MCF 10A (cell line): ENCODE data around the gene TUBA3C. TPM values are rescaled to one million over a fixed set of nuclear protein-coding genes. Genes with fewer than 3 reads are reported as not detected.

ENCODE experiments used
- BruUV-seq: library from RNA; stranded (reverse); fragments of 400-500 nt; replicated peaks from 2 replicates; lab custom pipeline; 2021; lab: Mats Ljungman, UMichigan
- CTCF ChIA-PET: fragments of 300-600 bp; sonication (Branson Sonifier 250); formaldehyde crosslinking; extraction: SDS; loops from one replicate; lab custom pipeline; 2021; ENCODE audit warnings: antibody characterized with exemption, inconsistent platforms; lab: Yijun Ruan, JAX
- POLR2A ChIA-PET: fragments of 300-600, 350-650 bp; sonication (Branson Sonifier 250); formaldehyde crosslinking; extraction: SDS; loops from one replicate; lab custom pipeline; 2020; ENCODE audit warnings: antibody characterized with exemption, inconsistent platforms; lab: Yijun Ruan, JAX
- DNase-seq: peaks from one replicate; pipeline ENCODE4 v3.0.0-alpha.2; 2018; ENCODE audit not compliant: unreplicated experiment
- H3K27ac Mint-ChIP-seq: one replicate; pipeline ENCODE4 v1.8.0; 2022; ENCODE audit warnings: mild to moderate bottlenecking, low read depth, mixed read lengths; ENCODE audit not compliant: unreplicated experiment
- H3K27me3 Mint-ChIP-seq: one replicate; pipeline ENCODE4 v1.8.0; 2022; ENCODE audit warnings: mixed read lengths; ENCODE audit not compliant: insufficient read depth, unreplicated experiment
- H3K36me3 Mint-ChIP-seq: one replicate; pipeline ENCODE4 v1.8.0; 2022; ENCODE audit warnings: mild to moderate bottlenecking, moderate library complexity, mixed read lengths; ENCODE audit not compliant: insufficient read depth, unreplicated experiment
- H3K4me1 Mint-ChIP-seq: one replicate; pipeline ENCODE4 v1.8.0; 2022; ENCODE audit warnings: mixed read lengths; ENCODE audit not compliant: insufficient read depth, unreplicated experiment
- H3K4me3 Mint-ChIP-seq: one replicate; pipeline ENCODE4 v1.8.0; 2022; ENCODE audit warnings: mild to moderate bottlenecking, moderate library complexity, mixed read lengths; ENCODE audit not compliant: unreplicated experiment
- H3K9me3 Mint-ChIP-seq: one replicate; pipeline ENCODE4 v1.8.0; 2022; ENCODE audit warnings: mixed read lengths; ENCODE audit not compliant: unreplicated experiment
- CTCF ChIP-seq: fragments of 200-600 bp; IDR thresholded peaks from one replicate; pipeline ENCODE4 v1.8.0; 2022; ENCODE audit warnings: antibody characterized with exemption, mild to moderate bottlenecking; ENCODE audit not compliant: unreplicated experiment
- intact Hi-C: fragments of 100-400 bp; cut with micrococcal nuclease; formaldehyde crosslinking; loops from 2 replicates; pipeline ENCODE4 v1.14.1; 2022
- total RNA-seq: library from RNA; stranded (reverse); gene quantifications from 2 replicates; pipeline ENCODE4 v1.2.3, GENCODE V29; 2022

TUBA3C gene
- total RNA-seq, 1 experiment from 2014 or later, result not detected

- Mint-ChIP-seq H3K4me3 (no peak overlapping the region), H3K27ac (no peak overlapping the region), H3K36me3 (no peaks in the 10 kb centered on the region), H3K9me3 (no peaks in the 10 kb centered on the region), H3K27me3 (no peaks in the 10 kb centered on the region), H3K4me1 (no peaks in the 10 kb centered on the region)
- no peak for TF ChIP-seq CTCF
- no peak for DNase-seq
- BruUV-seq, result no TSS peak
- ChIA-PET CTCF (no interaction called here), POLR2A (no interaction called here)
- intact Hi-C loops, result no loop called here
These were observed 11.6 kb downstream of the TUBA3C start for GRCh38 chr13:19169991-19170390.

- no peak overlapping the region for H3K4me3 Mint-ChIP-seq
- DNase-seq, result no peak
- intact Hi-C loops, result no loop called here
- H3K27me3 Mint-ChIP-seq, result no peaks in the 10 kb centered on the region
- BruUV-seq, result no TSS peak
- no peaks in the 10 kb centered on the region for H3K4me1 Mint-ChIP-seq
- TF ChIP-seq CTCF, result no peak
- H3K27ac Mint-ChIP-seq, result no peak overlapping the region
- POLR2A ChIA-PET, result no interaction called here
- H3K36me3 Mint-ChIP-seq, result no peaks in the 10 kb centered on the region
- CTCF ChIA-PET, result no interaction called here
- no peaks in the 10 kb centered on the region for H3K9me3 Mint-ChIP-seq
These were observed 12.1 kb downstream of the TUBA3C start for GRCh38 chr13:19169496-19169895.

- Mint-ChIP-seq H3K4me1 (no peaks in the 10 kb centered on the region), H3K9me3 (peaks cover 7% of the 10 kb centered on the region), H3K4me3 (no peak overlapping the region), H3K36me3 (no peaks in the 10 kb centered on the region), H3K27ac (no peak overlapping the region), H3K27me3 (no peaks in the 10 kb centered on the region)
- DNase-seq, result no peak
- TF ChIP-seq CTCF, result no peak
- intact Hi-C loops, result no loop called here
- BruUV-seq, result no TSS peak
- CTCF ChIA-PET, result no interaction called here
- POLR2A ChIA-PET, result no interaction called here
These were observed 20.3 kb downstream of the TUBA3C start for GRCh38 chr13:19161308-19161707.

- CTCF ChIA-PET, result no interaction called here
- POLR2A ChIA-PET, result no interaction called here
- DNase-seq, result no peak
- TF ChIP-seq CTCF, result no peak
- no peaks in the 10 kb centered on the region for H3K27me3 Mint-ChIP-seq
- H3K27ac Mint-ChIP-seq, result no peak overlapping the region
- peaks cover 7% of the 10 kb centered on the region for H3K9me3 Mint-ChIP-seq
- no peaks in the 10 kb centered on the region for H3K4me1 Mint-ChIP-seq
- H3K4me3 Mint-ChIP-seq, result no peak overlapping the region
- intact Hi-C loops, result no loop called here
- BruUV-seq, result no TSS peak
- no peaks in the 10 kb centered on the region for H3K36me3 Mint-ChIP-seq
These were observed 21.7 kb downstream of the TUBA3C start for GRCh38 chr13:19159761-19160420.
